HFF-Myc (cell line): ENCODE results near the gene PAX3.

Source experiments
- DNase-seq: peaks from one replicate; pipeline ENCODE4 v3.0.0-alpha.2; 2011; ENCODE audit warnings: low read depth; ENCODE audit errors: extremely low read depth
- H3K4me3 ChIP-seq: replicated peaks from 2 replicates; pipeline ENCODE4 v1.5.1; 2011; ENCODE audit warnings: low read depth, mild to moderate bottlenecking, control low read depth, low read length
- CTCF ChIP-seq: IDR thresholded peaks from 2 replicates; pipeline ENCODE4 v1.5.1; 2012; ENCODE audit warnings: mild to moderate bottlenecking, low read depth, low read length, control low read depth; ENCODE audit errors: missing control alignments

PAX3 gene

GRCh38 chr2:222196159-222196558 is 102.6 kb downstream of the PAX3 start:
- no peak for DNase-seq
- no peak for TF ChIP-seq CTCF
- H3K4me3 ChIP-seq, result no peak overlapping the region

- no peak overlapping the region for H3K4me3 ChIP-seq
- no peak for TF ChIP-seq CTCF
- DNase-seq, result no peak
Observed at GRCh38 chr2:222194669-222195068, 104.1 kb downstream of the PAX3 start.

- TF ChIP-seq CTCF, result no peak
- no peak for DNase-seq
Observed at GRCh38 chr2:222193328-222193983, 105.3 kb downstream of the PAX3 start.

GRCh38 chr2:222180619-222181018 is 118.2 kb downstream of the PAX3 start:
- no peak for DNase-seq
- TF ChIP-seq CTCF, result no peak
- no peak overlapping the region for H3K4me3 ChIP-seq

More at GRCh38 chr2:222193328-222193983, 105.3 kb downstream of the PAX3 start:
- H3K4me3 ChIP-seq, result no peak overlapping the region

GRCh38 chr2:222179592-222179991 is 119.2 kb downstream of the PAX3 start:
- no peak for DNase-seq
- TF ChIP-seq CTCF, result no peak
- H3K4me3 ChIP-seq, result no peak overlapping the region

GRCh38 chr2:222178450-222178849 is 120.3 kb downstream of the PAX3 start:
- no peak for TF ChIP-seq CTCF
- no peak for DNase-seq
- H3K4me3 ChIP-seq, result no peak overlapping the region

GRCh38 chr2:222176890-222177289 is 121.9 kb downstream of the PAX3 start:
- DNase-seq, result no peak
- H3K4me3 ChIP-seq, result no peak overlapping the region
- no peak for TF ChIP-seq CTCF
